HEK293 (cell line): ENCODE data around the gene HDHD3.
"Not testable (repeated sequence)": the region's sequence is repeated elsewhere in the genome, so short reads cannot be mapped to it uniquely, and the experiment has no call there.

Source experiments
- CTCF ChIA-PET: fragments of 350-600 bp; formaldehyde crosslinking; extraction: SDS; loops from one replicate; lab custom pipeline; 2021; ENCODE audit warnings: antibody characterized with exemption; lab: Yijun Ruan, JAX
- POLR2A ChIA-PET: fragments of 300-600 bp; formaldehyde crosslinking; extraction: SDS; loops from one replicate; lab custom pipeline; 2020; ENCODE audit warnings: antibody characterized with exemption, inconsistent platforms; lab: Yijun Ruan, JAX
- H3K27ac ChIP-seq: fragments of 200-500 bp; sonication (Bioruptor generic); 2 replicates; pipeline ENCODE4 v1.5.1; 2014; ENCODE audit warnings: low read depth, low read length, control low read depth, inconsistent platforms; ENCODE audit errors: extremely low read depth
- H3K36me3 ChIP-seq, 2 experiments: fragments of 200-500 bp in 1 of 2; sonication (Bioruptor generic) in 1 of 2; 1 replicate in 1 of 2; 2 replicates in 1 of 2; pipeline ENCODE4 v1.5.1; 2014 to 2017; ENCODE audit warnings: inconsistent platforms in 2 of 2, low read length in 2 of 2; ENCODE audit not compliant: control insufficient read depth in 2 of 2, insufficient read depth in 1 of 2
- H3K4me1 ChIP-seq: fragments of 200-500 bp; sonication (Bioruptor generic); 2 replicates; pipeline ENCODE4 v1.5.1; 2014; ENCODE audit warnings: mild to moderate bottlenecking, low read length, inconsistent platforms; ENCODE audit not compliant: control insufficient read depth, insufficient read depth
- H3K4me3 ChIP-seq: 2 replicates; pipeline ENCODE4 v1.5.1; 2011; ENCODE audit warnings: low read depth, mild to moderate bottlenecking, control low read depth, low read length, moderate library complexity
- H3K9me3 ChIP-seq: fragments of 200-500 bp; sonication (Bioruptor generic); 2 replicates; pipeline ENCODE4 v1.5.1; 2014; ENCODE audit warnings: low read depth, low read length, inconsistent platforms; ENCODE audit not compliant: control insufficient read depth, insufficient read depth
- EGR2 ChIP-seq: fragments of 450-650 bp; formaldehyde crosslinking; IDR thresholded peaks from 2 replicates; pipeline ENCODE4 v1.5.1; 2016; ENCODE audit warnings: low read depth, missing biosample characterization, missing genetic modification characterization
- ELK4 ChIP-seq: IDR thresholded peaks from 2 replicates; pipeline ENCODE4 v1.6.1; 2011; ENCODE audit warnings: mild to moderate bottlenecking, low read depth, low read length, borderline replicate concordance
- KLF1 ChIP-seq: fragments of 450-650 bp; formaldehyde crosslinking; IDR thresholded peaks from 2 replicates; pipeline ENCODE4 v1.5.1; 2016; ENCODE audit warnings: missing biosample characterization, missing genetic modification characterization
- MZF1 ChIP-seq: fragments of 450-650 bp; formaldehyde crosslinking; IDR thresholded peaks from 2 replicates; pipeline ENCODE4 v1.5.1; 2017; ENCODE audit warnings: missing biosample characterization, missing genetic modification characterization, borderline replicate concordance
- TRIM28 ChIP-seq: IDR thresholded peaks from 2 replicates; pipeline ENCODE4 v1.6.1; 2011; ENCODE audit warnings: low read length, control low read depth, borderline replicate concordance
- ZBTB26 ChIP-seq: fragments of 450-650 bp; formaldehyde crosslinking; optimal IDR thresholded peaks from 2 replicates; pipeline ENCODE3; 2016; ENCODE audit warnings: missing biosample characterization, mild to moderate bottlenecking, missing genetic modification characterization
- ZNF184 ChIP-seq: fragments of 450-650 bp; IDR thresholded peaks from 2 replicates; pipeline ENCODE4 v1.5.1; 2018; ENCODE audit warnings: missing biosample characterization, mild to moderate bottlenecking, missing genetic modification characterization
- ZNF335 ChIP-seq: fragments of 450-650 bp; formaldehyde crosslinking; conservative IDR thresholded peaks from 2 replicates; pipeline ENCODE4 v1.5.1; 2016; ENCODE audit warnings: missing biosample characterization, missing genetic modification characterization
- ZNF623 ChIP-seq: fragments of 450-650 bp; formaldehyde crosslinking; IDR thresholded peaks from 2 replicates; pipeline ENCODE4 v1.5.1; 2016; ENCODE audit warnings: missing biosample characterization, missing genetic modification characterization
- ZNF785 ChIP-seq: fragments of 450-650 bp; formaldehyde crosslinking; IDR thresholded peaks from 2 replicates; pipeline ENCODE4 v1.5.1; 2016; ENCODE audit warnings: missing biosample characterization, missing genetic modification characterization
- ZSCAN16 ChIP-seq: fragments of 450-650 bp; formaldehyde crosslinking; IDR thresholded peaks from 2 replicates; pipeline ENCODE4 v1.5.1; 2016; ENCODE audit warnings: missing biosample characterization, missing genetic modification characterization
- ZSCAN4 ChIP-seq: fragments of 450-650 bp; formaldehyde crosslinking; IDR thresholded peaks from 2 replicates; pipeline ENCODE4 v1.5.1; 2017; ENCODE audit warnings: missing biosample characterization, missing genetic modification characterization

HDHD3 gene

GRCh38 chr9:113387560-113388230, 10.9 kb upstream of the HDHD3 start (continued):
- TF ChIP-seq ZNF184 (no peak), KLF1 (tag by site-specific recombination) (no peak), ELK4 (no peak), ZSCAN16 (tag by site-specific recombination) (no peak), ZBTB26 (no peak), MZF1 (tag by site-specific recombination) (no peak), TRIM28 (no peak), ZNF335 (tag by site-specific recombination) (no peak)

GRCh38 chr9:113386571-113387393, 10.0 kb upstream of the HDHD3 start:
- Histone ChIP-seq H3K4me3 (no peak overlapping the region), H3K36me3 (peaks cover 0 to 55% of the 10 kb centered on the region in 2 experiments; a peak in 1 of 3 replicates), H3K4me1 (no peaks in the 10 kb centered on the region), H3K9me3 (no peaks in the 10 kb centered on the region), H3K27ac (no peak overlapping the region)
- peak; percentile 91 for TF ChIP-seq ZNF623 (tag by site-specific recombination)
- TF ChIP-seq EGR2 (tag by site-specific recombination), result no peak
- ChIA-PET POLR2A (interaction anchor here (1.0 kb wide), 1 partner anchor 12 kb away, joined by 4 read pairs; no protein-coding TSS in a partner anchor), CTCF (interaction anchor here (0.7 to 2.1 kb wide), 2 partner anchors 14 to 268 kb away, joined by 3 to 13 read pairs; partner anchors contain the start of gene ALAD)

GRCh38 chr9:113381909-113382411, 5.2 kb upstream of the HDHD3 start:
- Histone ChIP-seq H3K36me3 (peaks cover 0 to 7% of the 10 kb centered on the region in 2 experiments; a peak in 1 of 3 replicates), H3K4me1 (peaks cover 3% of the 10 kb centered on the region; the same call in 1 of the 2 replicates), H3K9me3 (no peaks in the 10 kb centered on the region), H3K27ac (no peak overlapping the region), H3K4me3 (no peak overlapping the region)
- TF ChIP-seq ZNF785 (tag by site-specific recombination) (no peak), KLF1 (tag by site-specific recombination) (no peak), ZSCAN4 (tag by site-specific recombination) (no peak)
- ChIA-PET POLR2A (no interaction called here), CTCF (no interaction called here)

- CTCF ChIA-PET, H3K9me3 ChIP-seq, POLR2A ChIA-PET, H3K27ac ChIP-seq, H3K4me3 ChIP-seq, H3K4me1 ChIP-seq, H3K36me3 ChIP-seq: not testable (repeated sequence)
These were observed 4.7 kb upstream of the HDHD3 start for GRCh38 chr9:113381441-113381840.
